ENCODE measurements around the gene EVPL. TPM values are rescaled to one million over a fixed set of nuclear protein-coding genes. Genes with fewer than 3 reads are reported as not detected.

The EVPL gene
- total and polyA plus RNA-seq, 2 of the 13 experiments (the other 11 are each of a cell fraction or from before 2014, with no cell fraction given) = 2.1 to 8.2 TPM

- TF ChIP-seq, protein P1, sequence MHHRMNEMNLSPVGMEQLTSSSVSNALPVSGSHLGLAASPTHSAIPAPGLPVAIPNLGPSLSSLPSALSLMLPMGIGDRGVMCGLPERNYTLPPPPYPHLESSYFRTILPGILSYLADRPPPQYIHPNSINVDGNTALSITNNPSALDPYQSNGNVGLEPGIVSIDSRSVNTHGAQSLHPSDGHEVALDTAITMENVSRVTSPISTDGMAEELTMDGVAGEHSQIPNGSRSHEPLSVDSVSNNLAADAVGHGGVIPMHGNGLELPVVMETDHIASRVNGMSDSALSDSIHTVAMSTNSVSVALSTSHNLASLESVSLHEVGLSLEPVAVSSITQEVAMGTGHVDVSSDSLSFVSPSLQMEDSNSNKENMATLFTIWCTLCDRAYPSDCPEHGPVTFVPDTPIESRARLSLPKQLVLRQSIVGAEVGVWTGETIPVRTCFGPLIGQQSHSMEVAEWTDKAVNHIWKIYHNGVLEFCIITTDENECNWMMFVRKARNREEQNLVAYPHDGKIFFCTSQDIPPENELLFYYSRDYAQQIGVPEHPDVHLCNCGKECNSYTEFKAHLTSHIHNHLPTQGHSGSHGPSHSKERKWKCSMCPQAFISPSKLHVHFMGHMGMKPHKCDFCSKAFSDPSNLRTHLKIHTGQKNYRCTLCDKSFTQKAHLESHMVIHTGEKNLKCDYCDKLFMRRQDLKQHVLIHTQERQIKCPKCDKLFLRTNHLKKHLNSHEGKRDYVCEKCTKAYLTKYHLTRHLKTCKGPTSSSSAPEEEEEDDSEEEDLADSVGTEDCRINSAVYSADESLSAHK (CRISPR knock-in tag; IDR thresholded peaks at IDR 0.05; ENCODE audit: borderline replicate concordance) = peak; percentile 21; the same call in 1 of the 2 replicates
- peak; percentile 84 for TF ChIP-seq GLI4 (CRISPR knock-in tag; IDR thresholded peaks at IDR 0.05; ENCODE audit: borderline replicate concordance)
- TF ChIP-seq SP140L (CRISPR knock-in tag; IDR thresholded peaks at IDR 0.05; ENCODE audit: borderline replicate concordance) = no peak
- TF ChIP-seq RBAK (CRISPR knock-in tag; IDR thresholded peaks at IDR 0.05) = no peak
- peak; percentile 13; the same call in 1 of the 2 replicates for TF ChIP-seq ZNF232 (CRISPR knock-in tag; IDR thresholded peaks at IDR 0.05; ENCODE audit: borderline replicate concordance)
- 0 out of 2 replicates have a peak, but pooled peaks have one; percentile 2 for TF ChIP-seq ZNF383 (CRISPR knock-in tag; IDR thresholded peaks at IDR 0.05; ENCODE audit: borderline replicate concordance)
- no peak for TF ChIP-seq HOXA5 (CRISPR knock-in tag; IDR thresholded peaks at IDR 0.05)
- peak; percentile 6 for TF ChIP-seq ZNF18 (CRISPR knock-in tag; IDR thresholded peaks at IDR 0.05; ENCODE audit: insufficient replicate concordance)
- TF ChIP-seq ZNF687 (CRISPR knock-in tag; IDR thresholded peaks at IDR 0.05) = peak; percentile 55; the same call in 1 of the 2 replicates
- TF ChIP-seq KDM5A (IDR thresholded peaks at IDR 0.05; ENCODE audit: borderline replicate concordance, low read length) = 0 out of 2 replicates have a peak, but pooled peaks have one; percentile 54
- no peak for TF ChIP-seq ATF7 (IDR thresholded peaks at IDR 0.05)
- TF ChIP-seq ATF7 (CRISPR knock-in tag; IDR thresholded peaks at IDR 0.05) = peak; percentile 67; the same call in 1 of the 2 replicates
- TF ChIP-seq ZNF549 (CRISPR knock-in tag; IDR thresholded peaks at IDR 0.05) = no peak
- TF ChIP-seq, protein P2, sequence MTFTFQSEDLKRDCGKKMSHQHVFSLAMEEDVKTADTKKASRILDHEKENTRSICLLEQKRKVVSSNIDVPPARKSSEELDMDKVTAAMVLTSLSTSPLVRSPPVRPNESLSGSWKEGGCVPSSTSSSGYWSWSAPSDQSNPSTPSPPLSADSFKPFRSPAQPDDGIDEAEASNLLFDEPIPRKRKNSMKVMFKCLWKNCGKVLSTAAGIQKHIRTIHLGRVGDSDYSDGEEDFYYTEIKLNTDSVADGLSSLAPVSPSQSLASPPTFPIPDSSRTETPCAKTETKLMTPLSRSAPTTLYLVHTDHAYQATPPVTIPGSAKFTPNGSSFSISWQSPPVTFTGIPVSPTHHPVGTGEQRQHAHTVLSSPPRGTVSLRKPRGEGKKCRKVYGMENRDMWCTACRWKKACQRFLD (CRISPR knock-in tag; IDR thresholded peaks at IDR 0.05; ENCODE audit: borderline replicate concordance) = peak; percentile 67; the same call in 1 of the 2 replicates
- 0 out of 2 replicates have a peak, but pooled peaks have one; percentile 2 for TF ChIP-seq HINFP (CRISPR knock-in tag; IDR thresholded peaks at IDR 0.05; ENCODE audit: low read depth)
These were observed 47.4 kb downstream of the EVPL start (continued) for GRCh38 chr17:75979705-75980187.

Measured in HepG2 (cell line).